Liver (tissue), 10 donors: ENCODE data around the gene DDX54. TPM values are rescaled to one million over a fixed set of nuclear protein-coding genes. Genes with fewer than 3 reads are reported as not detected.

Source experiments
- DNase-seq: peaks from one replicate; pipeline ENCODE4 v3.0.0-alpha.2; 2017; ENCODE audit warnings: low spot score
- H3K27ac ChIP-seq, 2 donors: one replicate each; pipeline ENCODE4 v1.7.0; 2013; ENCODE audit warnings: inconsistent platforms in 2 of 2, low read length in 2 of 2, control low read depth in 1 of 2, low read depth in 1 of 2, mild to moderate bottlenecking in 1 of 2
- H3K27me3 ChIP-seq, 4 donors: one replicate each; pipeline versions ENCODE4 v1.6.1 to v1.7.0; 2013; ENCODE audit warnings: low read length in 3 of 4, inconsistent platforms in 1 of 4, mild to moderate bottlenecking in 1 of 4, moderate library complexity in 1 of 4; ENCODE audit not compliant: control insufficient read depth in 4 of 4, insufficient read depth in 4 of 4
- H3K36me3 ChIP-seq, 4 donors: one replicate each; pipeline versions ENCODE4 v1.6.1 to v1.7.0; 2013; ENCODE audit warnings: low read length in 3 of 4, mild to moderate bottlenecking in 3 of 4, low read depth in 1 of 4, moderate library complexity in 1 of 4; ENCODE audit not compliant: control insufficient read depth in 4 of 4, insufficient read depth in 3 of 4
- H3K4me1 ChIP-seq, 4 donors: one replicate each; pipeline versions ENCODE4 v1.6.1 to v1.7.0; 2013; ENCODE audit warnings: low read length in 3 of 4, mild to moderate bottlenecking in 3 of 4, moderate library complexity in 1 of 4; ENCODE audit not compliant: control insufficient read depth in 4 of 4, insufficient read depth in 4 of 4
- H3K4me3 ChIP-seq, 3 donors: one replicate each; pipeline versions ENCODE4 v1.6.1 to v1.7.0; 2013; ENCODE audit warnings: low read length in 3 of 3, control low read depth in 1 of 3, low read depth in 1 of 3, mild to moderate bottlenecking in 1 of 3
- H3K9ac ChIP-seq, 2 donors: one replicate each; pipeline ENCODE4 v1.7.0; 2013; ENCODE audit warnings: low read length in 2 of 2, mild to moderate bottlenecking in 2 of 2, moderate library complexity in 2 of 2, control low read depth in 1 of 2, low read depth in 1 of 2
- H3K9me3 ChIP-seq, 4 donors: one replicate each; pipeline versions ENCODE4 v1.6.1 to v1.7.0; 2013; ENCODE audit warnings: low read length in 3 of 4; ENCODE audit not compliant: control insufficient read depth in 4 of 4
- FOXA1 ChIP-seq: IDR thresholded peaks from 2 replicates; pipeline ENCODE4 v1.6.1; 2016; ENCODE audit warnings: antibody characterized with exemption
- HNF4G ChIP-seq: IDR thresholded peaks from 2 replicates; pipeline ENCODE4 v1.6.1; 2016; ENCODE audit warnings: antibody characterized with exemption
- MAX ChIP-seq: IDR thresholded peaks from 2 replicates; pipeline ENCODE4 v1.6.1; 2016; ENCODE audit warnings: antibody characterized with exemption
- NR2F2 ChIP-seq: IDR thresholded peaks from 2 replicates; pipeline ENCODE4 v1.6.1; 2016; ENCODE audit warnings: antibody characterized with exemption
- RAD21 ChIP-seq, 2 donors: IDR thresholded peaks; 2 replicates each; pipeline ENCODE4 v1.6.1; 2016; ENCODE audit warnings: antibody characterized with exemption in 2 of 2, mild to moderate bottlenecking in 2 of 2
- RXRA ChIP-seq, 2 donors: IDR thresholded peaks; 2 replicates each; pipeline ENCODE4 v1.6.1; 2017 to 2018; ENCODE audit warnings: antibody characterized with exemption in 2 of 2, mild to moderate bottlenecking in 1 of 2
- YY1 ChIP-seq: IDR thresholded peaks from 2 replicates; pipeline ENCODE4 v1.6.1; 2016; ENCODE audit warnings: antibody characterized with exemption, mild to moderate bottlenecking
- WGBS: extraction: QIAGEN DNeasy Blood & Tissue Kit; methylation state at CpG from one replicate; pipeline ENCODE4 v1.1.7; 2013; 5-methylcytosine and 5-hydroxymethylcytosine counted together
- polyA plus RNA-seq, 2 donors: library from polyadenylated mRNA; stranded (reverse) in 1 of 2; unstranded in 1 of 2; fragments of 200-250 nt in 1 of 2; fragments of >200 nt in 1 of 2; fragmentation: Nextera tagmentation in 1 of 2; extraction: Ambion mirVana in 1 of 2; gene quantifications; one replicate each; pipeline versions ENCODE4 v1.2.1 to v1.2.3, GENCODE V29; 2013 to 2015
- small RNA-seq: library from RNA; depleted of rRNA; stranded (forward); fragments of <200 nt; gene quantifications from one replicate; pipeline ENCODE3, GENCODE V24; 2014
- total RNA-seq, 2 donors: library from RNA; depleted of rRNA; stranded (reverse); fragments of >200 nt; gene quantifications; one replicate each; pipeline ENCODE4 v1.2.3, GENCODE V29; 2014
- TF ChIP-seq, protein P1 (sequence below): IDR thresholded peaks from 2 replicates; pipeline ENCODE4 v1.6.1; 2016; ENCODE audit warnings: antibody characterized with exemption, mild to moderate bottlenecking
- TF ChIP-seq, protein P2 (sequence below): IDR thresholded peaks from 2 replicates; pipeline ENCODE4 v1.6.1; 2016; ENCODE audit warnings: antibody characterized with exemption
- donor health status: healthy.
- donor health status: healthy.
- donor health status: healthy.
- donor health status: healthy.
- donor health status: healthy.

DDX54 gene
- total and polyA plus RNA-seq, 4 donors: 20.2 to 28.4 (median 21.6) TPM

GRCh38 chr12:113109872-113110599 lies 75.2 kb downstream of the DDX54 start (continued):
- no peak for TF ChIP-seq RXRA (IDR thresholded peaks at IDR 0.05)

- no peak overlapping the region for H3K27ac ChIP-seq
- no peak overlapping the region for H3K9ac ChIP-seq
- DNase-seq: no peak
- no peaks in the 10 kb centered on the region for H3K36me3 ChIP-seq
- H3K27me3 ChIP-seq: no peaks in the 10 kb centered on the region
- WGBS: 91% methylated on average over 5 of the region's 5 CpGs
- no peaks in the 10 kb centered on the region for H3K9me3 ChIP-seq
- H3K4me3 ChIP-seq: no peak overlapping the region
- no peak for TF ChIP-seq NR2F2
- TF ChIP-seq, protein P1, sequence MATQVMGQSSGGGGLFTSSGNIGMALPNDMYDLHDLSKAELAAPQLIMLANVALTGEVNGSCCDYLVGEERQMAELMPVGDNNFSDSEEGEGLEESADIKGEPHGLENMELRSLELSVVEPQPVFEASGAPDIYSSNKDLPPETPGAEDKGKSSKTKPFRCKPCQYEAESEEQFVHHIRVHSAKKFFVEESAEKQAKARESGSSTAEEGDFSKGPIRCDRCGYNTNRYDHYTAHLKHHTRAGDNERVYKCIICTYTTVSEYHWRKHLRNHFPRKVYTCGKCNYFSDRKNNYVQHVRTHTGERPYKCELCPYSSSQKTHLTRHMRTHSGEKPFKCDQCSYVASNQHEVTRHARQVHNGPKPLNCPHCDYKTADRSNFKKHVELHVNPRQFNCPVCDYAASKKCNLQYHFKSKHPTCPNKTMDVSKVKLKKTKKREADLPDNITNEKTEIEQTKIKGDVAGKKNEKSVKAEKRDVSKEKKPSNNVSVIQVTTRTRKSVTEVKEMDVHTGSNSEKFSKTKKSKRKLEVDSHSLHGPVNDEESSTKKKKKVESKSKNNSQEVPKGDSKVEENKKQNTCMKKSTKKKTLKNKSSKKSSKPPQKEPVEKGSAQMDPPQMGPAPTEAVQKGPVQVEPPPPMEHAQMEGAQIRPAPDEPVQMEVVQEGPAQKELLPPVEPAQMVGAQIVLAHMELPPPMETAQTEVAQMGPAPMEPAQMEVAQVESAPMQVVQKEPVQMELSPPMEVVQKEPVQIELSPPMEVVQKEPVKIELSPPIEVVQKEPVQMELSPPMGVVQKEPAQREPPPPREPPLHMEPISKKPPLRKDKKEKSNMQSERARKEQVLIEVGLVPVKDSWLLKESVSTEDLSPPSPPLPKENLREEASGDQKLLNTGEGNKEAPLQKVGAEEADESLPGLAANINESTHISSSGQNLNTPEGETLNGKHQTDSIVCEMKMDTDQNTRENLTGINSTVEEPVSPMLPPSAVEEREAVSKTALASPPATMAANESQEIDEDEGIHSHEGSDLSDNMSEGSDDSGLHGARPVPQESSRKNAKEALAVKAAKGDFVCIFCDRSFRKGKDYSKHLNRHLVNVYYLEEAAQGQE: no peak
- H3K4me1 ChIP-seq: no peaks in the 10 kb centered on the region
Observed at GRCh38 chr12:113109360-113109759, 75.9 kb downstream of the DDX54 start.

GRCh38 chr12:113108308-113108707 lies 77.0 kb downstream of the DDX54 start:
- Histone ChIP-seq H3K27ac (no peak overlapping the region), H3K9ac (no peak overlapping the region), H3K9me3 (no peaks in the 10 kb centered on the region), H3K4me1 (peaks cover 0 to 6% (median 1%) of the 10 kb centered on the region in 4 donors), H3K4me3 (no peak overlapping the region), H3K27me3 (no peaks in the 10 kb centered on the region), H3K36me3 (no peaks in the 10 kb centered on the region)
- no peak for TF ChIP-seq HNF4G
- no peak for TF ChIP-seq RXRA (IDR thresholded peaks at IDR 0.05)
- no peak for TF ChIP-seq RAD21 (IDR thresholded peaks at IDR 0.05)
- TF ChIP-seq, protein P2, sequence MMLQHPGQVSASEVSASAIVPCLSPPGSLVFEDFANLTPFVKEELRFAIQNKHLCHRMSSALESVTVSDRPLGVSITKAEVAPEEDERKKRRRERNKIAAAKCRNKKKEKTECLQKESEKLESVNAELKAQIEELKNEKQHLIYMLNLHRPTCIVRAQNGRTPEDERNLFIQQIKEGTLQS: no peak
- no peak for TF ChIP-seq FOXA1
- no peak for TF ChIP-seq YY1
- TF ChIP-seq MAX: no peak
- no peak for DNase-seq
- 94% methylated on average over 4 of the region's 4 CpGs for WGBS

Small RNAs within 50 kb of the gene (small RNA-seq; reads per million reads assigned to genes)
- gene MIR7106: not detected
- not detected for gene RF00019

Other genes starting within 250 kb of the DDX54 start
- 1 to 10 TPM; 4.5 to 9.5 TPM for gene OAS3, start 247.0 kb downstream of the DDX54 start, total RNA-seq
- gene OAS3, start 247.0 kb downstream of the DDX54 start, polyA plus RNA-seq: 1 to 10 TPM; 3.8 to 6.3 TPM
- gene OAS2, start 207.0 kb downstream of the DDX54 start, total RNA-seq: 1 to 10 TPM; 4.9 to 8.8 TPM
- 1 to 10 TPM; 3.3 to 9.4 TPM for gene OAS2, start 207.0 kb downstream of the DDX54 start, polyA plus RNA-seq
- 10 to 100 TPM in 1 of 2 donors, 1 to 10 TPM in 1; 2.1 to 16.6 TPM for gene DTX1, start 128.7 kb downstream of the DDX54 start, total RNA-seq
- gene DTX1, start 128.7 kb downstream of the DDX54 start, polyA plus RNA-seq: 10 to 100 TPM in 1 of 2 donors, 1 to 10 TPM in 1; 3.5 to 33.2 TPM
- gene RASAL1, start 49.7 kb downstream of the DDX54 start, total RNA-seq: under 1 TPM; 0.25 to 0.33 TPM
- under 1 TPM; 0.20 to 0.26 TPM for gene RASAL1, start 49.7 kb downstream of the DDX54 start, polyA plus RNA-seq
- gene CFAP73, start 35.8 kb downstream of the DDX54 start, total RNA-seq: under 1 TPM in 1 of 2 donors, not detected in 1; 0.19 TPM
- gene CFAP73, start 35.8 kb downstream of the DDX54 start, polyA plus RNA-seq: under 1 TPM in 1 of 2 donors, not detected in 1; 0.18 TPM
- gene RITA1, start 243 bp upstream of the DDX54 start, total RNA-seq: 10 to 100 TPM; 10.6 to 13.8 TPM
- gene RITA1, start 243 bp upstream of the DDX54 start, polyA plus RNA-seq: 10 to 100 TPM; 16.0 to 18.1 TPM
- 10 to 100 TPM; 11.1 to 19.2 TPM for gene TPCN1, start 36.0 kb upstream of the DDX54 start, total RNA-seq
- 10 to 100 TPM in 1 of 2 donors, 1 to 10 TPM in 1; 8.6 to 16.4 TPM for gene TPCN1, start 36.0 kb upstream of the DDX54 start, polyA plus RNA-seq
- 10 to 100 TPM; 13.7 to 23.8 TPM for gene SLC8B1, start 149.6 kb upstream of the DDX54 start, total RNA-seq
- 10 to 100 TPM in 1 of 2 donors, 1 to 10 TPM in 1; 9.9 to 14.7 TPM for gene SLC8B1, start 149.6 kb upstream of the DDX54 start, polyA plus RNA-seq
- 10 to 100 TPM; 21.5 to 31.2 TPM for gene PLBD2, start 173.1 kb upstream of the DDX54 start, total RNA-seq
- gene PLBD2, start 173.1 kb upstream of the DDX54 start, polyA plus RNA-seq: 10 to 100 TPM; 12.1 to 17.7 TPM
- gene SDS, start 218.4 kb upstream of the DDX54 start, total RNA-seq: 10 to 100 TPM in 1 of 2 donors, under 1 TPM in 1; 0.65 to 70.4 TPM
- 100 to 1,000 TPM in 1 of 2 donors, 10 to 100 TPM in 1; 85.3 to 433 TPM for gene SDS, start 218.4 kb upstream of the DDX54 start, polyA plus RNA-seq
- gene SDSL, start 236.9 kb upstream of the DDX54 start, total RNA-seq: 10 to 100 TPM; 22.4 to 25.9 TPM
- 10 to 100 TPM; 41.4 to 93.1 TPM for gene SDSL, start 236.9 kb upstream of the DDX54 start, polyA plus RNA-seq